ENCODE data around the gene SLC29A3.

GRCh38 chr10:71331736-71332135, 12.7 kb downstream of the SLC29A3 start:
- TF ChIP-seq SUPT20H (IDR thresholded peaks at IDR 0.05; ENCODE audit: borderline replicate concordance, control insufficient read depth, low read depth, low read length) (no peak), TCF12 (IDR thresholded peaks at IDR 0.05; ENCODE audit: low read depth, low read length) (no peak), CTCF (IDR thresholded peaks at IDR 0.05 in 2 of 3, conservative IDR thresholded peaks at IDR 0.05 in 1 of 3; ENCODE audit: control insufficient read depth in 2 of 3, extremely low read depth in 1 of 3, insufficient read depth in 1 of 3, low read depth in 3 of 3, low read length in 3 of 3) (no peak), SPI1 (IDR thresholded peaks at IDR 0.05; ENCODE audit: borderline replicate concordance, insufficient read depth, low read depth, low read length) (no peak), SREBF2 (IDR thresholded peaks at IDR 0.05; ENCODE audit: low read length) (no peak), POLR2A (IDR thresholded peaks at IDR 0.05; ENCODE audit: low read depth, low read length) (no peak), ZNF217 (IDR thresholded peaks at IDR 0.05) (no peak), MAX (IDR thresholded peaks at IDR 0.05; ENCODE audit: low read depth, low read length) (no peak), REST (IDR thresholded peaks at IDR 0.05; ENCODE audit: low read depth, low read length) (no peak), HDAC6 (IDR thresholded peaks at IDR 0.05; ENCODE audit: unreplicated experiment) (no peak)

Measured in GM12878 (cell line).